Measurements from ENCODE around the gene NUP107.

- no peak for TF ChIP-seq CTCF (IDR thresholded peaks at IDR 0.05)
- TF ChIP-seq EP300 (IDR thresholded peaks at IDR 0.05; ENCODE audit: low read depth) = no peak
- no peak for TF ChIP-seq POLR2A (IDR thresholded peaks at IDR 0.05)
Observed at GRCh38 chr12:68767191-68767590, 80.4 kb downstream of the NUP107 start.

Measured in transverse colon (tissue), 3 donors.